HG02763 (cell line): ENCODE measurements around the gene EFNA2.

Source experiments
- ATAC-seq: cut with Tn5 transposase; IDR thresholded peaks from one replicate; pipeline ENCODE4 v1.9.1; 2021; ENCODE audit warnings: mild to moderate bottlenecking, moderate library complexity; ENCODE audit not compliant: unreplicated experiment

EFNA2 gene

GRCh38 chr19:1248786-1249297 is 36.8 kb upstream of the EFNA2 start:
- ATAC-seq = peak; percentile 33

- peak; percentile 43 for ATAC-seq
These were observed 36.2 kb upstream of the EFNA2 start for GRCh38 chr19:1249298-1249989.

- ATAC-seq = peak; percentile 0
These were observed 35.7 kb upstream of the EFNA2 start for GRCh38 chr19:1249990-1250436.

- no peak for ATAC-seq
These were observed 35.0 kb upstream of the EFNA2 start for GRCh38 chr19:1250437-1251260.

- no peak for ATAC-seq
These were observed 34.1 kb upstream of the EFNA2 start for GRCh38 chr19:1251330-1252220.

GRCh38 chr19:1252221-1252820 is 33.4 kb upstream of the EFNA2 start:
- ATAC-seq = no peak

- ATAC-seq = no peak
These were observed 32.7 kb upstream of the EFNA2 start for GRCh38 chr19:1252821-1253513.

GRCh38 chr19:1253514-1254080 is 32.1 kb upstream of the EFNA2 start:
- ATAC-seq = no peak

- no peak for ATAC-seq
These were observed 31.6 kb upstream of the EFNA2 start for GRCh38 chr19:1254081-1254527.

GRCh38 chr19:1254530-1255185 is 31.0 kb upstream of the EFNA2 start:
- no peak for ATAC-seq

- ATAC-seq = no peak
These were observed 30.2 kb upstream of the EFNA2 start for GRCh38 chr19:1255186-1256161.

- ATAC-seq = no peak
These were observed 28.8 kb upstream of the EFNA2 start for GRCh38 chr19:1256646-1257474.

- no peak for ATAC-seq
These were observed 28.1 kb upstream of the EFNA2 start for GRCh38 chr19:1257475-1258162.

GRCh38 chr19:1258163-1258492 is 27.5 kb upstream of the EFNA2 start:
- no peak for ATAC-seq

GRCh38 chr19:1258707-1259205 is 26.9 kb upstream of the EFNA2 start:
- ATAC-seq = no peak

- peak; percentile 28 for ATAC-seq
These were observed 26.3 kb upstream of the EFNA2 start for GRCh38 chr19:1259206-1259875.
